Measurements from ENCODE around the gene NFKBIL1.

NFKBIL1 gene

GRCh38 chr6:31567531-31568370 lies 20.3 kb downstream of the NFKBIL1 start:
- no peaks in the 10 kb centered on the region for H3K9me3 ChIP-seq (ENCODE audit: insufficient read depth, low read length)
- no peak for DNase-seq (ENCODE audit: low read depth, low spot score)
- TF ChIP-seq ZNF274 (IDR thresholded peaks at IDR 0.05; ENCODE audit: low read depth, low read length) (no peak), SUZ12 (IDR thresholded peaks at IDR 0.05; ENCODE audit: extremely low read depth, insufficient read depth, insufficient read length) (no peak)
- no peaks in the 10 kb centered on the region for H3K36me3 ChIP-seq (ENCODE audit: insufficient read depth, insufficient read length, low read length)
- H3K4me1 ChIP-seq (ENCODE audit: insufficient read depth, insufficient read length) = peaks cover 7% of the 10 kb centered on the region
- no peak overlapping the region for H3K9ac ChIP-seq (ENCODE audit: insufficient read length, low read depth)
- H3K27me3 ChIP-seq (ENCODE audit: insufficient read depth, insufficient read length) = no peaks in the 10 kb centered on the region
- no peak overlapping the region for H3K4me3 ChIP-seq (ENCODE audit: insufficient read length, low read depth)

- H3K4me1 ChIP-seq (ENCODE audit: insufficient read depth, insufficient read length) = peaks cover 9% of the 10 kb centered on the region
- H3K9me3 ChIP-seq (ENCODE audit: insufficient read depth, low read length) = no peaks in the 10 kb centered on the region
- no peaks in the 10 kb centered on the region for H3K36me3 ChIP-seq (ENCODE audit: insufficient read depth, insufficient read length, low read length)
- H3K4me3 ChIP-seq (ENCODE audit: insufficient read length, low read depth) = no peak overlapping the region
- no peak overlapping the region for H3K9ac ChIP-seq (ENCODE audit: insufficient read length, low read depth)
- TF ChIP-seq ZNF274 (IDR thresholded peaks at IDR 0.05; ENCODE audit: low read depth, low read length) = no peak
- no peak for TF ChIP-seq YY1 (IDR thresholded peaks at IDR 0.05; ENCODE audit: insufficient read depth, insufficient read length)
- no peak for TF ChIP-seq SUZ12 (IDR thresholded peaks at IDR 0.05; ENCODE audit: extremely low read depth, insufficient read depth, insufficient read length)
- DNase-seq (ENCODE audit: low read depth, low spot score) = no peak
- no peaks in the 10 kb centered on the region for H3K27me3 ChIP-seq (ENCODE audit: insufficient read depth, insufficient read length)
Observed at GRCh38 chr6:31568537-31568961, 21.1 kb downstream of the NFKBIL1 start.

DNA sequence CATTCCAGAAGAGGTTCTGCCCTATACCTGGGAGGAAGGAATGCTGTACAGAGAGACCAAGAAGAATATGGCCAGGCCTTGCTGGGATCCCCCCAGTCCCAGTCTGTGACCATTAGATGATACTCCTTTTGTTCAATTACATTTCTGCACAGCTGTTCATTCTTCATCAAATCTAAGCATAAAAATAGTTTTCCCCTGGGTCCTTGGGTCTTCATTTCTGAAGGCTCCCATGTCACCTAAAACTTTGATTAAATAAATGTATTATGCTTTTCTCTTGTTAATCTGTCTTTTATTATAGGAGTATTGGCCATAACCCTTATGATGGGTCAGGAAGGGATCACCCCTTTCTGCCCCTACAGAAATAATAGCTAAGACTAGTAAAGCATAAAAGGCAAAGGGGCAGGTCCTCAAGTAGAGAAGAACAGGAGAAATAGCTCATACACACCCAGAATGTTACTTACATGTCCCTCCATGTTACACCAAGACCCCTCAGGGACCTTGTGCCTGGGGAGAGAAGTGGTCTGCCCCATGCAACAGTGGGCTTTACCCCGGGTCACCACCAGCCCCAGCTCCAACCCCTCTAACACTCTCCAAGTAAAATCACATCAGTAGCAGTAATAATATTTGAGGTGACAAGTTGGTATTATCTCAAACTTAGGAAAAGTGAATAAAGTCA lies 22.6 kb downstream of the NFKBIL1 start:
- no peak overlapping the region for H3K9ac ChIP-seq (ENCODE audit: insufficient read length, low read depth)
- no peak for DNase-seq (ENCODE audit: low read depth, low spot score)
- TF ChIP-seq ZNF274 (IDR thresholded peaks at IDR 0.05; ENCODE audit: low read depth, low read length) (no peak), SUZ12 (IDR thresholded peaks at IDR 0.05; ENCODE audit: extremely low read depth, insufficient read depth, insufficient read length) (no peak), YY1 (IDR thresholded peaks at IDR 0.05; ENCODE audit: insufficient read depth, insufficient read length) (no peak)
- H3K9me3 ChIP-seq (ENCODE audit: insufficient read depth, low read length) = no peaks in the 10 kb centered on the region
- peaks cover 12% of the 10 kb centered on the region for H3K4me1 ChIP-seq (ENCODE audit: insufficient read depth, insufficient read length)
- H3K36me3 ChIP-seq (ENCODE audit: insufficient read depth, insufficient read length, low read length) = no peaks in the 10 kb centered on the region
- no peak overlapping the region for H3K4me3 ChIP-seq (ENCODE audit: insufficient read length, low read depth)
- H3K27me3 ChIP-seq (ENCODE audit: insufficient read depth, insufficient read length) = no peaks in the 10 kb centered on the region

- H3K9me3 ChIP-seq (ENCODE audit: insufficient read depth, low read length) = no peaks in the 10 kb centered on the region
- no peaks in the 10 kb centered on the region for H3K27me3 ChIP-seq (ENCODE audit: insufficient read depth, insufficient read length)
- peaks cover 12% of the 10 kb centered on the region for H3K4me1 ChIP-seq (ENCODE audit: insufficient read depth, insufficient read length)
- peaks cover 3% of the 10 kb centered on the region for H3K36me3 ChIP-seq (ENCODE audit: insufficient read depth, insufficient read length, low read length)
- no peak for DNase-seq (ENCODE audit: low read depth, low spot score)
- H3K9ac ChIP-seq (ENCODE audit: insufficient read length, low read depth) = no peak within 1 kb of the TSS
- H3K4me3 ChIP-seq (ENCODE audit: insufficient read length, low read depth) = no peak within 1 kb of the TSS
- TF ChIP-seq ZNF274 (IDR thresholded peaks at IDR 0.05; ENCODE audit: low read depth, low read length) (no peak), YY1 (IDR thresholded peaks at IDR 0.05; ENCODE audit: insufficient read depth, insufficient read length) (no peak), SUZ12 (IDR thresholded peaks at IDR 0.05; ENCODE audit: extremely low read depth, insufficient read depth, insufficient read length) (no peak)
Observed at GRCh38 chr6:31572041-31572911, 24.9 kb downstream of the NFKBIL1 start, which contains the start of gene LTA. Gene LTA (plus strand): TSS chr6:31572289. CDS start chr6:31572743, 454 bp downstream.

DNA sequence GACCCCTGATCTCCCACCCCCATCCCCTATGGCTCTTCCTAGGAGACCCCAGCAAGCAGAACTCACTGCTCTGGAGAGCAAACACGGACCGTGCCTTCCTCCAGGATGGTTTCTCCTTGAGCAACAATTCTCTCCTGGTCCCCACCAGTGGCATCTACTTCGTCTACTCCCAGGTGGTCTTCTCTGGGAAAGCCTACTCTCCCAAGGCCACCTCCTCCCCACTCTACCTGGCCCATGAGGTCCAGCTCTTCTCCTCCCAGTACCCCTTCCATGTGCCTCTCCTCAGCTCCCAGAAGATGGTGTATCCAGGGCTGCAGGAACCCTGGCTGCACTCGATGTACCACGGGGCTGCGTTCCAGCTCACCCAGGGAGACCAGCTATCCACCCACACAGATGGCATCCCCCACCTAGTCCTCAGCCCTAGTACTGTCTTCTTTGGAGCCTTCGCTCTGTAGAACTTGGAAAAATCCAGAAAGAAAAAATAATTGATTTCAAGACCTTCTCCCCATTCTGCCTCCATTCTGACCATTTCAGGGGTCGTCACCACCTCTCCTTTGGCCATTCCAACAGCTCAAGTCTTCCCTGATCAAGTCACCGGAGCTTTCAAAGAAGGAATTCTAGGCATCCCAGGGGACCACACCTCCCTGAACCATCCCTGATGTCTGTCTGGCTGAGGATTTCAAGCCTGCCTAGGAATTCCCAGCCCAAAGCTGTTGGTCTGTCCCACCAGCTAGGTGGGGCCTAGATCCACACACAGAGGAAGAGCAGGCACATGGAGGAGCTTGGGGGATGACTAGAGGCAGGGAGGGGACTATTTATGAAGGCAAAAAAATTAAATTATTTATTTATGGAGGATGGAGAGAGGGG lies 26.1 kb downstream of the NFKBIL1 start:
- Histone ChIP-seq H3K36me3 (ENCODE audit: insufficient read depth, insufficient read length, low read length) (peaks cover 3% of the 10 kb centered on the region), H3K4me3 (ENCODE audit: insufficient read length, low read depth) (no peak overlapping the region), H3K9me3 (ENCODE audit: insufficient read depth, low read length) (no peaks in the 10 kb centered on the region), H3K9ac (ENCODE audit: insufficient read length, low read depth) (no peak overlapping the region), H3K27me3 (ENCODE audit: insufficient read depth, insufficient read length) (no peaks in the 10 kb centered on the region), H3K4me1 (ENCODE audit: insufficient read depth, insufficient read length) (peaks cover 11% of the 10 kb centered on the region)
- DNase-seq (ENCODE audit: low read depth, low spot score) = no peak
- TF ChIP-seq ZNF274 (IDR thresholded peaks at IDR 0.05; ENCODE audit: low read depth, low read length) = no peak
- TF ChIP-seq YY1 (IDR thresholded peaks at IDR 0.05; ENCODE audit: insufficient read depth, insufficient read length) = no peak
- no peak for TF ChIP-seq SUZ12 (IDR thresholded peaks at IDR 0.05; ENCODE audit: extremely low read depth, insufficient read depth, insufficient read length)
